ENCODE data around the gene PSMB4.

The PSMB4 gene

DNA sequence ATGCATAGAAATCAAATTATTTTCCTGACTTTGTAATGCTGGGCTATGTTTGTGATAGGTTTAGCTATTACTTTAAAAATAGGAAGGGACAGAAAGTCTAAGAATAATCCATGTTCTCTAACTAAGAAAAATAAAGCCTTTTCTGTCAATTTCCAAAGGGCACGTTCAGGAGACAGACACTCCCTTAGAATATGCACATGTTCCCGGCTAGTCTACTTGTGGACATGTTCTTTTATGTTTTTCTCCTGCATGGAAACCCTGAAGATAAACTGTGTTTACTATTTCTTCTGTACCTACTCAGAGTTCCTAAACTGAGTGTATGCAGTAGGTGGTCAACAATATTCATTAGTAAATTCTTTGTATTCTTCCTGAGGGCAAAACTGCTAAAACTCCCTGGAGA, 12.5 kb downstream of the PSMB4 start:
- Histone ChIP-seq H3F3A (ENCODE audit: insufficient read depth, low read length) (peaks cover 4% of the 10 kb centered on the region; the same call in 1 of the 2 replicates), H3K27me3 (replicated peaks; ENCODE audit: insufficient read depth, low read length) (no peaks in the 10 kb centered on the region), H4K20me1 (ENCODE audit: insufficient read depth, low read length) (no peaks in the 10 kb centered on the region), H3K9me2 (replicated peaks; ENCODE audit: insufficient read depth, low read length) (no peaks in the 10 kb centered on the region), H3K27ac (ENCODE audit: low read length) (no peak overlapping the region), H3K36me3 (replicated peaks; ENCODE audit: insufficient read depth, low read length) (peaks cover 13% of the 10 kb centered on the region; the same call in 1 of the 2 replicates), H3K4me3 (ENCODE audit: low read length) (no peak overlapping the region), H3K79me2 (ENCODE audit: low read length) (no peaks in the 10 kb centered on the region), H3K9me3 (replicated peaks; ENCODE audit: insufficient read depth, low read length) (no peaks in the 10 kb centered on the region), H3K9ac (ENCODE audit: low read length) (no peak overlapping the region), H3K4me2 (ENCODE audit: low read depth, low read length) (no peak overlapping the region), H2AFZ (ENCODE audit: low read length) (no peak overlapping the region), H3K4me1 (ENCODE audit: low read length) (no peaks in the 10 kb centered on the region)
- no peak for TF ChIP-seq EZH2 (optimal IDR thresholded peaks at IDR 0.05; ENCODE audit: low read depth, low read length)
- TF ChIP-seq EZH2phosphoT487 (IDR thresholded peaks at IDR 0.05; ENCODE audit: low read length), result no peak
- DNase-seq, result no peak

DNA sequence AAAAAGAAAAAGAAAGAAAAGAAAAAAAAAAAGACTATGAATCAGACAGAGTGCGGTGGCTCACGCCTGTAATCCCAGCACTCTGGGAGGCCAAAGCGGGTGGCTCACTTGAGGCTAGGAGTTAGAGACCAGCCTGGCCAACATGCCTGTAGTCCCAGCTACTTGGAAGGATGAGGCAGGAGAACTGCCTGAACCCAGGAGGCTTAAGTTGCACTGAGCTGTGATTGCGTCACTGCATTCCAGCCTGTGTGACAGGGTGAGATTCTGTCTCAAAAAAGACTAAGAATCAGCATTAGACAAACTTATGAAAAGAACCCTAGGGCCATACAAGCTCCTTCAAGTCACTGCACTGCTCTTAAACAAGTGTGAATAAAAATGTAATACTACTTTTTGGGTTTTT, 16.9 kb downstream of the PSMB4 start:
- no peak overlapping the region for H3K9ac ChIP-seq (ENCODE audit: low read length)
- H3F3A ChIP-seq (ENCODE audit: insufficient read depth, low read length), result peaks cover 3% of the 10 kb centered on the region; the same call in 1 of the 2 replicates
- no peak overlapping the region for H3K4me2 ChIP-seq (ENCODE audit: low read depth, low read length)
- no peaks in the 10 kb centered on the region for H3K27me3 ChIP-seq (replicated peaks; ENCODE audit: insufficient read depth, low read length)
- no peak overlapping the region for H2AFZ ChIP-seq (ENCODE audit: low read length)
- DNase-seq, result no peak
- no peaks in the 10 kb centered on the region for H3K79me2 ChIP-seq (ENCODE audit: low read length)
- H4K20me1 ChIP-seq (ENCODE audit: insufficient read depth, low read length), result no peaks in the 10 kb centered on the region
- H3K4me3 ChIP-seq (ENCODE audit: low read length), result no peak overlapping the region
- no peaks in the 10 kb centered on the region for H3K4me1 ChIP-seq (ENCODE audit: low read length)
- no peaks in the 10 kb centered on the region for H3K9me2 ChIP-seq (replicated peaks; ENCODE audit: insufficient read depth, low read length)
- H3K36me3 ChIP-seq (replicated peaks; ENCODE audit: insufficient read depth, low read length), result peaks cover 13% of the 10 kb centered on the region; the same call in 1 of the 2 replicates
- no peak overlapping the region for H3K27ac ChIP-seq (ENCODE audit: low read length)
- H3K9me3 ChIP-seq (replicated peaks; ENCODE audit: insufficient read depth, low read length), result no peaks in the 10 kb centered on the region
- TF ChIP-seq EZH2phosphoT487 (IDR thresholded peaks at IDR 0.05; ENCODE audit: low read length), result no peak
- TF ChIP-seq, protein P1, sequence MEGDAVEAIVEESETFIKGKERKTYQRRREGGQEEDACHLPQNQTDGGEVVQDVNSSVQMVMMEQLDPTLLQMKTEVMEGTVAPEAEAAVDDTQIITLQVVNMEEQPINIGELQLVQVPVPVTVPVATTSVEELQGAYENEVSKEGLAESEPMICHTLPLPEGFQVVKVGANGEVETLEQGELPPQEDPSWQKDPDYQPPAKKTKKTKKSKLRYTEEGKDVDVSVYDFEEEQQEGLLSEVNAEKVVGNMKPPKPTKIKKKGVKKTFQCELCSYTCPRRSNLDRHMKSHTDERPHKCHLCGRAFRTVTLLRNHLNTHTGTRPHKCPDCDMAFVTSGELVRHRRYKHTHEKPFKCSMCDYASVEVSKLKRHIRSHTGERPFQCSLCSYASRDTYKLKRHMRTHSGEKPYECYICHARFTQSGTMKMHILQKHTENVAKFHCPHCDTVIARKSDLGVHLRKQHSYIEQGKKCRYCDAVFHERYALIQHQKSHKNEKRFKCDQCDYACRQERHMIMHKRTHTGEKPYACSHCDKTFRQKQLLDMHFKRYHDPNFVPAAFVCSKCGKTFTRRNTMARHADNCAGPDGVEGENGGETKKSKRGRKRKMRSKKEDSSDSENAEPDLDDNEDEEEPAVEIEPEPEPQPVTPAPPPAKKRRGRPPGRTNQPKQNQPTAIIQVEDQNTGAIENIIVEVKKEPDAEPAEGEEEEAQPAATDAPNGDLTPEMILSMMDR (IDR thresholded peaks at IDR 0.05; ENCODE audit: low read length), result no peak

DNA sequence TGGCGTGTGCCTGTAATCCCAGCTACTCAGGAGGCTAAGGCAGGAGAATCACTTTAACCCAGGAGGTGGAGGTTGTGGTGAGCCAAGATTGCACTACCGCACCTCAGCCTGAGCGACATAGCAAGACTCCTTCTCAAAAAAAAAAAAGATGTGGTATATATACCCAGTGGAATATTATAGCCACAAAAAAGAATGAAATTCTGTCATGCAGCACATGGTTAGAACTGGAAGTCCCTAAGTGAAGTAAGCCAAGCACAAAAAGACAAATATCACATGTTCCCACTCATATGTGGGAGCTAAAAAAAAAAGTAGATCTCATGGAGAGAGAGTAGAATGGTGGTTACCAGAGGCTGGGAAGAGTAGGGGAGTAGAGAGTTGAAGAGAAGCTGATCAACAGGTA, 18.7 kb downstream of the PSMB4 start:
- Histone ChIP-seq H3K4me1 (ENCODE audit: low read length) (no peaks in the 10 kb centered on the region), H3F3A (ENCODE audit: insufficient read depth, low read length) (no peaks in the 10 kb centered on the region), H3K36me3 (replicated peaks; ENCODE audit: insufficient read depth, low read length) (peaks cover 2% of the 10 kb centered on the region; the same call in 1 of the 2 replicates), H3K4me2 (ENCODE audit: low read depth, low read length) (no peak overlapping the region), H2AFZ (ENCODE audit: low read length) (no peak overlapping the region), H3K27ac (ENCODE audit: low read length) (no peak overlapping the region), H3K4me3 (ENCODE audit: low read length) (no peak overlapping the region), H3K9me3 (replicated peaks; ENCODE audit: insufficient read depth, low read length) (no peaks in the 10 kb centered on the region), H3K27me3 (replicated peaks; ENCODE audit: insufficient read depth, low read length) (no peaks in the 10 kb centered on the region), H4K20me1 (ENCODE audit: insufficient read depth, low read length) (no peaks in the 10 kb centered on the region), H3K9ac (ENCODE audit: low read length) (no peak overlapping the region), H3K79me2 (ENCODE audit: low read length) (no peaks in the 10 kb centered on the region), H3K9me2 (replicated peaks; ENCODE audit: insufficient read depth, low read length) (no peaks in the 10 kb centered on the region)
- no peak for DNase-seq
- TF ChIP-seq, protein P1 (IDR thresholded peaks at IDR 0.05; ENCODE audit: low read length), result no peak
- TF ChIP-seq EZH2phosphoT487 (IDR thresholded peaks at IDR 0.05; ENCODE audit: low read length) (no peak), EZH2 (optimal IDR thresholded peaks at IDR 0.05; ENCODE audit: low read depth, low read length) (no peak)

DNA sequence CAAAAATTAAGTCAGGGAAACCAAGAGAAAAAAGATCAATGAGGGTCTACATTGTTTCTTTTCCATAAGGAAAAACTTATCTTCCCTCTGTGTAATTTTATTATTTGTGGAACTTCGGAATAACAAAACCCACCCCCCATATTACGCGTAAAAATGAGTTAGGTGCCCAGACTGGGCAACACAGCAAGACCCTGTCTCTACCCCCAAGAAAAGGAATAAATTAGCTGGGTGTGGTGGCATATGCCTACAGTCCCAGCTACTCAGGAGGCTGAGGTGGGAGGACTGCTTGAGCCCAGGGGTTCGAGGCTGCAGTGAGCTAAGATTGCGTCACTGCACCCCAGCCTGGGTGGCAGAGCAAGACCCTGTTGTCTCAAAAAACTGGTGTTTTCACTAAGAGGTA, 20.4 kb downstream of the PSMB4 start:
- Histone ChIP-seq H3F3A (ENCODE audit: insufficient read depth, low read length) (no peaks in the 10 kb centered on the region), H3K4me2 (ENCODE audit: low read depth, low read length) (no peak overlapping the region), H3K9me3 (replicated peaks; ENCODE audit: insufficient read depth, low read length) (no peaks in the 10 kb centered on the region), H3K79me2 (ENCODE audit: low read length) (no peaks in the 10 kb centered on the region), H3K27me3 (replicated peaks; ENCODE audit: insufficient read depth, low read length) (no peaks in the 10 kb centered on the region), H4K20me1 (ENCODE audit: insufficient read depth, low read length) (no peaks in the 10 kb centered on the region), H2AFZ (ENCODE audit: low read length) (no peak overlapping the region), H3K9me2 (replicated peaks; ENCODE audit: insufficient read depth, low read length) (no peaks in the 10 kb centered on the region), H3K36me3 (replicated peaks; ENCODE audit: insufficient read depth, low read length) (peaks cover 2% of the 10 kb centered on the region; the same call in 1 of the 2 replicates), H3K4me3 (ENCODE audit: low read length) (no peak overlapping the region), H3K9ac (ENCODE audit: low read length) (no peak overlapping the region), H3K4me1 (ENCODE audit: low read length) (no peaks in the 10 kb centered on the region), H3K27ac (ENCODE audit: low read length) (no peak overlapping the region)
- no peak for DNase-seq
- TF ChIP-seq, protein P1 (IDR thresholded peaks at IDR 0.05; ENCODE audit: low read length), result no peak
- TF ChIP-seq EZH2phosphoT487 (IDR thresholded peaks at IDR 0.05; ENCODE audit: low read length), result no peak
- no peak for TF ChIP-seq EZH2 (optimal IDR thresholded peaks at IDR 0.05; ENCODE audit: low read depth, low read length)
